ENCODE data around the gene STK32B. TPM values are rescaled to one million over a fixed set of nuclear protein-coding genes. Genes with fewer than 3 reads are reported as not detected.

STK32B gene
- total RNA-seq, 2 experiments from 2014 or later: not detected

DNA sequence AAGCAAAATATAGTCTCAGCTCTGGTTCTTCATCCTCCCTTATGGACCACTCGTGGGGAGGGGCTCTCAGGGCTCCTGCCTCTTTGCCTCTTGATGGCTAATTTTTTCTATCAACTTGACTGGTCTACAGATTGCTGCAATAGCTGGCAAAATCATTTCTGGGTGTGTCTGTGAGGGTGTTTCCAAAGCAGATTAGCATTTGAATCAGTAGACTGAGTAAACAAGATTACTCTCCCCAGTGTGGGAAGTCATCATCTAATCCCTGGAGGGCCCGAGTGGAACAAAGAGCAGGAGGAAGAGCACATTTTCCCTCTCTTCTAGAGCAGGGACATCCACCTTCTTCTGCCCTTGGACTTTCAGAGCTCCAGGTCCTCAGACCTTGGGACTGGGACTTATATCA, 153.5 kb downstream of the STK32B start:
- no peaks in the 10 kb centered on the region for H3K9me3 Mint-ChIP-seq (ENCODE audit: low read depth)

GRCh38 chr4:5206016-5206790, 154.9 kb downstream of the STK32B start:
- H3K4me1 Mint-ChIP-seq: no peaks in the 10 kb centered on the region
- H3K27ac Mint-ChIP-seq: no peak overlapping the region
- H3K27me3 Mint-ChIP-seq: no peaks in the 10 kb centered on the region
- no peaks in the 10 kb centered on the region for H3K9me3 Mint-ChIP-seq (ENCODE audit: low read depth)
- CTCF ChIA-PET: no interaction called here
- intact Hi-C loops (cut with DNase I, micrococcal nuclease): no loop called here
- H3K4me3 Mint-ChIP-seq: no peak overlapping the region
- no peak for DNase-seq
- POLR2A ChIA-PET: no interaction called here
- no peaks in the 10 kb centered on the region for H3K36me3 Mint-ChIP-seq (ENCODE audit: low read depth)
- no peak for ATAC-seq

More for the DNA sequence above, 153.5 kb downstream of the STK32B start:
- no peak overlapping the region for H3K27ac Mint-ChIP-seq
- ATAC-seq: no peak
- no peaks in the 10 kb centered on the region for H3K27me3 Mint-ChIP-seq
- DNase-seq: no peak
- intact Hi-C loops (cut with DNase I, micrococcal nuclease): no loop called here
- ChIA-PET CTCF (no interaction called here), POLR2A (no interaction called here)
- H3K36me3 Mint-ChIP-seq (ENCODE audit: low read depth): no peaks in the 10 kb centered on the region
- H3K4me3 Mint-ChIP-seq: no peak overlapping the region
- no peaks in the 10 kb centered on the region for H3K4me1 Mint-ChIP-seq

DNA sequence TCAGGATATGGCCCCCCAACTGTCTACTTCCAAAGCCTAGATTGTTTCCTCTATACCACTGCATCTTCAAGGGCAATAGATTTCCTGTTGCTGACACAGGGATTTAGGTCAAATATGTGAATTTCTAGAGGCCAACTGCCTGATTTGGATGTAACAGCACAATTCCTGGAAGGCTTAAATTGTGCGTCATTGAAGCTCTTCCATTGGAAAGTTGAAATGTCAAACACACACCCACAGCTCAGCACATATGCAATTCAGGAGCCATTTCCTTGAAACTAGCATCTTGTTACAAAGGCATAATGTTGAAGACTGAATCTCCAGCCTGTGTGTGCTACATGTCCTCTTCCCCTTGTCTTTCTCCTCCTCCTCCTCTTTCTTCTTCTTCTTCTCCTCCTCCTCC, 158.6 kb downstream of the STK32B start:
- Mint-ChIP-seq H3K4me3 (no peak overlapping the region), H3K27me3 (no peaks in the 10 kb centered on the region), H3K27ac (no peak overlapping the region), H3K36me3 (ENCODE audit: low read depth) (no peaks in the 10 kb centered on the region), H3K9me3 (ENCODE audit: low read depth) (no peaks in the 10 kb centered on the region), H3K4me1 (no peaks in the 10 kb centered on the region)
- DNase-seq: no peak
- intact Hi-C loops (cut with DNase I, micrococcal nuclease): no loop called here
- CTCF ChIA-PET: no interaction called here
- POLR2A ChIA-PET: no interaction called here
- ATAC-seq: no peak

- no peak for ATAC-seq
- Mint-ChIP-seq H3K27me3 (no peaks in the 10 kb centered on the region), H3K4me3 (no peak overlapping the region), H3K27ac (no peak overlapping the region), H3K4me1 (no peaks in the 10 kb centered on the region), H3K9me3 (ENCODE audit: low read depth) (no peaks in the 10 kb centered on the region), H3K36me3 (ENCODE audit: low read depth) (no peaks in the 10 kb centered on the region)
- CTCF ChIA-PET: no interaction called here
- POLR2A ChIA-PET: no interaction called here
- DNase-seq: no peak
- intact Hi-C loops (cut with DNase I, micrococcal nuclease): no loop called here
Measured at GRCh38 chr4:5211282-5211839, 160.1 kb downstream of the STK32B start.

DNA sequence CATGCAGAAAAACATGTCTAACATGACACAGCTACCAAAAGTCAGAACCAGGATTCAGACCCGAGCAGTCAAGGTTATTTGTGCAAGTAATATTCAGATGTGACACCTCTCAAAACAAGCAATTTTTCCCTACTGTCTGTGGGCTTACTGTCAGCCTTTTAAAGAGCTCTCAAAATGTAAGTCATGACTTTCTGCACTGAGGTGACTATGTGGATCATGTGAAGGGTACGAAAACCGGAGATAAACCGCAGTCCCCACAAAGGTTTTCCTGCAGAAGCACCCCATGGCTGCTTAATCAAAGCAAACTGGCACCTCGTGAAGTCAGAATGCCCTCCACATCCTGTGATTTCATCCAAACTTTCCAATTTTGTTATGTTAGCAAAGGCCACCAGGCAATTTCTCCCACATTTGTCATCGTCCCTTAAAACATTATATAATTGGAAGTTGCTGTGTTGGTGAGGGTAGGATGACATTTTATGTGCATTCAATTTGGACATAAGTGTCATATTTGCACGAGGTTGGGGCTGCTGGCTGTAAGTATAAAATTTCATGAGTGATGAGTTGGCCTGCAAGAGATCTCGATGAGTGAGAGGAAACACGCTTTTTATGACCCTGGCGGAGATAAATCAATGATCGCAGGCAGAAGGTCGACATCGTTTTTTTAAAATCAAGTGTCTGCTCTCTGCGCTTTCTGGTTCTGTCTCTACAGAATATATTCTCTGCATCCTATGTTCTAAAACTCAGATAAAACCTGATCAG, 161.2 kb downstream of the STK32B start:
- intact Hi-C loops (cut with DNase I, micrococcal nuclease): no loop called here
- ATAC-seq: no peak
- Mint-ChIP-seq H3K4me1 (no peaks in the 10 kb centered on the region), H3K27me3 (no peaks in the 10 kb centered on the region), H3K36me3 (ENCODE audit: low read depth) (no peaks in the 10 kb centered on the region), H3K9me3 (ENCODE audit: low read depth) (no peaks in the 10 kb centered on the region), H3K27ac (no peak overlapping the region), H3K4me3 (no peak overlapping the region)
- ChIA-PET CTCF (no interaction called here), POLR2A (no interaction called here)
- DNase-seq: no peak

GRCh38 chr4:5213087-5213595, 161.9 kb downstream of the STK32B start:
- Mint-ChIP-seq H3K36me3 (ENCODE audit: low read depth) (no peaks in the 10 kb centered on the region), H3K9me3 (ENCODE audit: low read depth) (no peaks in the 10 kb centered on the region), H3K4me1 (no peaks in the 10 kb centered on the region), H3K27me3 (no peaks in the 10 kb centered on the region), H3K4me3 (no peak overlapping the region), H3K27ac (no peak overlapping the region)
- POLR2A ChIA-PET: no interaction called here
- CTCF ChIA-PET: interaction anchor here (0.5 kb wide), 1 partner anchor 801 kb away, joined by 3 read pairs; no protein-coding TSS in a partner anchor
- ATAC-seq (no peak), DNase-seq (no peak)
- intact Hi-C loops (cut with DNase I, micrococcal nuclease): no loop called here

- ChIA-PET POLR2A (no interaction called here), CTCF (no interaction called here)
- H3K36me3 Mint-ChIP-seq (ENCODE audit: low read depth): no peaks in the 10 kb centered on the region
- no peaks in the 10 kb centered on the region for H3K27me3 Mint-ChIP-seq
- no peak overlapping the region for H3K27ac Mint-ChIP-seq
- H3K4me1 Mint-ChIP-seq: no peaks in the 10 kb centered on the region
- ATAC-seq (no peak), DNase-seq (no peak)
- intact Hi-C loops (cut with DNase I, micrococcal nuclease): no loop called here
- H3K4me3 Mint-ChIP-seq: no peak overlapping the region
- no peaks in the 10 kb centered on the region for H3K9me3 Mint-ChIP-seq (ENCODE audit: low read depth)
Measured at GRCh38 chr4:5215321-5215720, 164.0 kb downstream of the STK32B start.

DNA sequence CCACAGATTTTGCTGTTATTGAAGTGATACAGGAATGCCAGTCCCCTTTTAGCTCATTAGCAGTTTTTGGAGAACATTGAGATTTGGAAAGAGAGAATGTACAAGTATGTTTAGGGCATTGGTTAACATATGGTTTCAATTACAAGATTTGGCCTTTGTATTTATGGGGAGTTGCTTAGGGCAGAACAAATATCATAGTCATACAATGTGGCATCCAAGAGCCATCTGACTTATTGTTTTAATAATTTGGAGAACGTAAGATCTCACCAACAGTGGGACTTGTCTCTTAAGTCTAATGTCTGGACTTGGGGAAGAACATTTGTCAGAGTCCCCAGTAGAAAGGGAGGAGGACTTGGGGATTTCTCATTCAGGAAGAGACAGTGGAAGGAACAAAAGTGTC, 166.1 kb downstream of the STK32B start:
- intact Hi-C loops (cut with DNase I, micrococcal nuclease): no loop called here
- ChIA-PET CTCF (no interaction called here), POLR2A (no interaction called here)
- Mint-ChIP-seq H3K27me3 (no peaks in the 10 kb centered on the region), H3K4me1 (no peaks in the 10 kb centered on the region), H3K36me3 (ENCODE audit: low read depth) (no peaks in the 10 kb centered on the region), H3K4me3 (no peak overlapping the region), H3K9me3 (ENCODE audit: low read depth) (peaks cover 11% of the 10 kb centered on the region), H3K27ac (no peak overlapping the region)
- ATAC-seq (no peak), DNase-seq (no peak)

DNA sequence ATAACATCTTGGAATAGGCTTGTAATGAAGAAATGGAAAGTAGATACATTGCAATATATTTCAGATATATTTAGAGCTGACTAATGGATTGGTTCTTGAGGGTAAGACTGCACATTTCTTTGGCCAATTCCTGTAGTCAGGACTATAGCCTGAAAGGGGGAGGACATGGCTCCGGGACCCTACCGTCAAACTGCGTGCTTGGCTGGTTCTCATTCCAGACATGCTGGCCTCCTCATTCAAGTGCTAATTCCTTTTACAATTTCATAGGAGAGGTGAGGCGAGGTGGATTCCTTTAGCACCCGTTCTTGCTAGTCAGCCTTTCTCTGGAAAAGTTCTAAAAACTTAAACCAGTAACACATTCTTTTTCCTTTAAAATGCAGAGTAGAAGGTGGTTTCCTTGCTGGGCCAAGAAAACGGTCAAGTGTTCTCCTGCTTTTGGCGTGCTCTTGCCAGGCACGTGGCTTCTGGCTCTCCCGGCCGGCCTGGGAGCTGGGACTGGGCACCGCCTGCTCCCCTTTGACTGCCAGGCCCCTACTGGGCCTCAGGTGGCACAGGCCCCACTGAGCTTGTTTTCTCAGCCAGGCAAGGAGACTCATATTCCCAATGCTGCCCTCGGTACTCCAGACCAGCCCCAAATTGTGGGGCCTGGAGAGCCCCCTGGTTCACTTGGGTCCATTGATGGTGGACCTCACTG, 167.2 kb downstream of the STK32B start:
- ChIA-PET POLR2A (no interaction called here), CTCF (no interaction called here)
- H3K9me3 Mint-ChIP-seq (ENCODE audit: low read depth): peaks cover 11% of the 10 kb centered on the region
- DNase-seq (no peak), ATAC-seq (no peak)
- no peak overlapping the region for H3K4me3 Mint-ChIP-seq
- H3K27me3 Mint-ChIP-seq: no peaks in the 10 kb centered on the region
- no peaks in the 10 kb centered on the region for H3K4me1 Mint-ChIP-seq
- no peak overlapping the region for H3K27ac Mint-ChIP-seq
- no peaks in the 10 kb centered on the region for H3K36me3 Mint-ChIP-seq (ENCODE audit: low read depth)
- intact Hi-C loops (cut with DNase I, micrococcal nuclease): no loop called here

DNA sequence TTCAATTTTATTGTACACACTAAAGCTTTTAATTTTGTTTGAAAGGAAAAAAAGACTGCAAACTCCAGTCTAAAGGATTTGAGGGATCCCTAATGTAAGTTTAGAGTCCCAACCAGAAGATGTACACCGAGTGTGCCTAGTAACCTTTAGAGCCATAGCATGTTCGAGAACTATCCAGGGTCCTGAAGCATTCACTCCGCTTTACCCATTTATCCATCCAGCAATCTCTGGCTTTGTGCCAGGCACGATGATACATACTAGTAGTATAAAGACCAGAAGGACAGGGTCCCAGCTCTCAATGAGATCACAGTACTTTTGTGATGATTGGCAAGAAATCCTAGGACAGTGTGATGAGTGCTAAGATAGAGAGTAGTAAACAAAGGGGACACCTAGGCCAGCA, 168.7 kb downstream of the STK32B start:
- DNase-seq: no peak
- Mint-ChIP-seq H3K9me3 (ENCODE audit: low read depth) (peaks cover 11% of the 10 kb centered on the region), H3K4me1 (no peaks in the 10 kb centered on the region), H3K36me3 (ENCODE audit: low read depth) (no peaks in the 10 kb centered on the region), H3K4me3 (no peak overlapping the region), H3K27ac (no peak overlapping the region), H3K27me3 (no peaks in the 10 kb centered on the region)
- ChIA-PET CTCF (no interaction called here), POLR2A (no interaction called here)
- ATAC-seq: no peak
- intact Hi-C loops (cut with DNase I, micrococcal nuclease): no loop called here

GRCh38 chr4:5222047-5222446, 170.8 kb downstream of the STK32B start:
- Mint-ChIP-seq H3K4me1 (no peaks in the 10 kb centered on the region), H3K9me3 (ENCODE audit: low read depth) (peaks cover 11% of the 10 kb centered on the region), H3K36me3 (ENCODE audit: low read depth) (no peaks in the 10 kb centered on the region), H3K27me3 (no peaks in the 10 kb centered on the region), H3K27ac (no peak overlapping the region), H3K4me3 (no peak overlapping the region)
- no peak for ATAC-seq
- POLR2A ChIA-PET: no interaction called here
- DNase-seq: no peak
- intact Hi-C loops (cut with DNase I, micrococcal nuclease): no loop called here
- CTCF ChIA-PET: no interaction called here

Measured in activated CD4-positive, alpha-beta T cell treated with anti-CD3 and anti-CD28 coated beads for 36 hours (primary cell).